ENCODE data around the gene KLHL18.
"Not testable (repeated sequence)": the region's sequence is repeated elsewhere in the genome, so short reads cannot be mapped to it uniquely, and the experiment has no call there.

Gene KLHL18

DNA sequence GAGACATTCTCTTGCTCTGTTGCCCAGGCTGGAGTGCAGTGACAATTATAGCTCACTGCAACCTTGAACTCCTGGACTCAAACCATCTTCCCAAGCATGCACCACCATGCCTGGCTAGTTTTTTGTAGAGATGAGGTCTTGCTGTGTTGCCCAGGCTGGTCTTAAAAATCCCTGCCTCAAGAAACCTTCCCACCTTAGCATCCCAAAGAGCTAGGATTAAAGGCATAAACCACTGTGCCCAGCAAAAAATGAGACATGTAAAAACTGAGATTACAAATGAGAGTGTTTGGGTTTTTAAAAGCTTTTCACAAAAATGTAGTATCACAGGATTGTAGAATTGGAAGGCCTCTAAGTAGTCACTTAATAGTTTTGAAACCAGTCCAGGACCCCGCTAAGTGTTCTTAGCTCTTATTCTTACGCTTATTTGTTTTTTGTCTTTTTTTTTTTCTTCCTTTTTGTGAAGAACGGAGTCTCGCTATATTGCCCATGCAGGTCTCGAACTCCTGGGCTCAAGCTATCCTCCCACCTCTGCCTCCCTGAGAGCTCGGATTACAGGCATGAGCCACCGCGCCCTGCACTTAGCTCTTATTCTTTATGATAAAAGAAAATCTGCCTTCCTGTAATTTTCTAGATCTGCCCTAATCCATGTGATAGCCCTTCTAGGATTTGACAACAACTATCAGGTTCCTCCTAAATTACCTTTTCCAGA is 31.5 kb downstream of the KLHL18 start:
- no peak for DNase-seq

- DNase-seq = peak; percentile 81
These were observed 32.4 kb downstream of the KLHL18 start for GRCh38 chr3:47315069-47315647.

DNA sequence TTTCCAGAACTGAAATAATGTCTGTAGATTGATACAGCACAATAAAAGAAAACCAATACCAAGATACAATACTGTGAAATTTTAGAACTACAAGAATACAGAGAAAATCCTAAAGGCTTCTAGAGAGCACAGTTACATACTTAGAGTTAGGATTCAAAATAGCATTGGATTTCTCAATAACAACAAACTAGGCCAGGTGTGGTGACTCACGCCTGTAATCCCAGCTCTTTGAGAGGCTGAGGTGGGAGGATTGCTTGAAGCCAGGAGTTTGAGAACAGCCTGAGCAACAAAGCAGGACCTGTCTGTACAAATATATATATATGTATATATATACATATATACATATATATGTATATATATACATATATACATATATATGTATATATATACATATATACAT is 33.4 kb downstream of the KLHL18 start:
- not testable (repeated sequence) for DNase-seq

DNA sequence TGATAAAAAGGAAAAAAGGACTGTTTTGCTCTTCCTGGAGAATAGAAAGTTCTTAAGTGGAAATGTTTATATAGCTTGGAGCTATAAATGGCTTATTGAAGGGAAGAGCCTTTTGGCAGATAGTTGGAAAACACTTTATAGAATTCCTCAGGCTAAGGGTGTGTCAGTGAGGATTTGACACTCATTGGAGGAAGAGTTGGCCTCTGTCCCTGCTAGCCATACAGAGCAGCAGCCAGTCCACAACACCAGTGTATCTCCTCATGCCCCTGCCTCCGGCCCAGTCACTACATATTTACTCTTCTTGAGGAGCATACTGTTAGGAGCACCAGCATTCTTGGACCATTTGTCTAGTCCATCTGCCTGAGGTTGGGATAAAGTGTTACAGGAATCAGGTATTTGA is 36.2 kb downstream of the KLHL18 start:
- no peak for DNase-seq

DNA sequence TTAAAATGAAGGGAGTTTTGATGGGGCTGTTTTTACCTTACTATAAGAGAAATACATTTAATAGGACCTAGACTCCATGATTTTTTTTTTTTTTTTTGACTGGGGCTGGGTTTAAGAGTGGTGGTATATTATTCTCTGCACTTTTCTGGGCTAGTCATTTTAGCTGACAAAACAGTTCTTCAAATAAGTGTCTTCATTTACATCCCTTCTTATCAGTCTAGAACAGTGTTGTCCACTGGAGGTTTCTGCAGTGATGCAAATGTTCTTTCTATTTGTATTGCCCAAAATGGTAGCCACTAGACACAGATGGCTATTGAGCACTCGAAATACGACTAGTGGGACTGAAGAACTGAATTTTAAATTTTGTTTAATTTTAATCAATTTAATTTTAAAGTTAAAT is 37.2 kb downstream of the KLHL18 start:
- no peak for DNase-seq

- no peak for DNase-seq
These were observed 40.9 kb downstream of the KLHL18 start for GRCh38 chr3:47323431-47324277.

- DNase-seq = peak; percentile 76
These were observed 41.6 kb downstream of the KLHL18 start for GRCh38 chr3:47324278-47324865.

DNA sequence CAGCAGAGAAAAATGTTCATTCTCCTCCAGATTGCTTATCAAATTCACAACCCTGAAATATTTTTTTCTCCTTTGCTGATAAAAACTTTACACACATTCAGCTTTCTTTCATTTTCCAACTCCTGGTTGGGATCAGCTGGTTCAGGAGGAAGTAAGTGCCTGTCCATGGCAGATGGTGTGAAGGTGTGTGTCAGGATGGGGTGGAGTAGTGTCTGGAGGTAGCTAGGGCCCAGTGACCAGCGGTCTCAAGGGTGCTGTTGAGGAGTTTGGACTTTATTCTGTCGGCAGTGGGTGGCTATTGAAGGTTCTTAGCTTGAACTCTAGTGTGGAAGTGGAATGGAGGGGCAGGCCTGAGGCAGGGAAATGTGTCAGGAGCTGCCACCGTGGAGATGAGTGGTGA is 51.2 kb downstream of the KLHL18 start:
- no peak for DNase-seq

DNA sequence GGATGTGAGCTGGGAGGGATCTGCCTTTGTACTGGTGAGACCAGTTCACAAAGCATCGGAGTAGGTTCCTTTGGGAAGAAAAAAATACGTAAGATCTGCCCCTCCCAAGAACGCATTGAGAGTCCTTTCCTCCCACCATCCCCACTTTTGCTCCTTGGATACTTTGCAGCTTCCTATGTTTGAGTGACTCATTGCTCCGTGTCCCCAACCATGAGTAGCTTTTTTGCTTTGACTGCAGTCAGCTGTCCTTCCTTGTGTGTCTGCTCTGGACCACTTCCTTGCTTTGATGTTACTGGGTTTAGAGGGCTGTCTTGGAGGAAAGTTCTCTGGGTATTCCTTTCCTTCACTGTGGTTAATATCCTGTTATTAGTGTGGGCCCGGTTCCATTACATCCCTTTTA is 54.9 kb downstream of the KLHL18 start:
- no peak for DNase-seq

- no peak for DNase-seq
These were observed 57.2 kb downstream of the KLHL18 start for GRCh38 chr3:47339951-47340350.

- no peak for DNase-seq
These were observed 58.1 kb downstream of the KLHL18 start for GRCh38 chr3:47340866-47341265.

GRCh38 chr3:47342151-47342550 is 59.4 kb downstream of the KLHL18 start:
- DNase-seq = no peak

GRCh38 chr3:47342812-47343211 is 60.1 kb downstream of the KLHL18 start:
- no peak for DNase-seq

GRCh38 chr3:47343471-47343971 is 60.8 kb downstream of the KLHL18 start:
- DNase-seq = no peak

DNA sequence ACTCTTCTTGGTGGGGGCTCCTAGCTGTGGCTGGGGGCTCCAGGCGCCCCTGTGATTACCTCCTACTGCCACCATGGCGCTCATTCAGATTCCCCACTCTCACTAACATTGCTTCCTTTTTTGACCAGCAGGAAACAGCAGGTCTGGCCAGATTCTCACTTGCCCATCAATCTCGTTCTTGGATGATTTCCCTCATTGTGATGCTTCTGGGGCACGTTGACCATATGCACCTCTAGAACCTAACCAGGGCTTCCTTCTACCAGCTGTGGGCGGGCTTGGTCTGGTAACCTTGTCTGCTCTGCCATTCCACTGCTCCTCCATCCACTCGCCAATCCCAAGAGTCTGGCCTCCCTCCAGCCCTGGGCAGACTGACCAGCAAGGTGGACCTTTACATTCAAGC is 62.2 kb downstream of the KLHL18 start:
- DNase-seq = no peak

DNA sequence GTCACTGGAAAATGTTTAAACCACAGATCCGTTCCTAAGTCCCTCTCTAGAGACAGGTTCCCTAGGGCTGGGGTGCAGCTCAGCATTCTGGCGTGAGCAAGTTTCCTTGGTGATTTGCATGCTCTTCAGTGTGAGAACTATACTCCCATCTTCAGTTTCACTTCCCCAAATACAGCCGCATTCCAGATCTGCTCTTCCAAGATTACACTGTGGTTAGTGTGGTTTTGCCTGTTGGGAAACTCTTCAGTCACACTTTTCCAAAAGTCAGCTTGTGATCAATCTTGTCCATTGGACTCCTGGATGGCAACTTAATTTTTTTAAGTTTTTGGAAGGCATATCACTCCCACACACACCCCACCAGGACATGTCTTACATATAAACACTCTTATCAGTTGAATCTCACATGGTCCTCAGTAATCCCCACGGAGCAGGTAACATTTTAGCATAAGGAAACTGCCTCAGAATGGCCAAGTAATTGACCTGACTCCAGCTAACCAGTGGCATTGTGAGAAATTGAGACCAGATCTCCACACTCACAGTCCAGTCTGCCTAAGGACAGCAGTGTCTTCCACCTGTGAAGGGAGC is 64.6 kb downstream of the KLHL18 start:
- DNase-seq = peak; percentile 90

- no peak for DNase-seq
These were observed 65.8 kb downstream of the KLHL18 start for GRCh38 chr3:47348411-47349154.

DNA sequence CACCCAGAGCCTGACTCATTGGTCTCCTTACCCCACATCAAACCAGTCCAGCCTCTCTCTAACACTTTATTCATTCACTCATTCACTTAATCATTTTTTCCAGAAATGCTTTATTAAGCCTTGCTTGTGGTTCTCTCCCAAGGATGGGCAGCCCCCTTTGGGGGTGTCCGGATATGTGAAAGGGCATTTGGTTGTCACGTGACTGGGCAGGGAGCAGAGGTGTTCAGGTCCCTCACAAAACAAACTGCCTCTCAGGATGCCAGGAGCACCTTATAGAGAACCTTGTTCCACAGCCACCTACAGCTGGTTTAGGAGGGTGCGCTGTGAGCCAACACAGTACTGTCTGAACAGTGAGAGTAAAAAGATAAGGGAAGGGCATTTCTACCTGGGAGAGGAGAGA is 72.3 kb downstream of the KLHL18 start:
- DNase-seq = no peak

DNA sequence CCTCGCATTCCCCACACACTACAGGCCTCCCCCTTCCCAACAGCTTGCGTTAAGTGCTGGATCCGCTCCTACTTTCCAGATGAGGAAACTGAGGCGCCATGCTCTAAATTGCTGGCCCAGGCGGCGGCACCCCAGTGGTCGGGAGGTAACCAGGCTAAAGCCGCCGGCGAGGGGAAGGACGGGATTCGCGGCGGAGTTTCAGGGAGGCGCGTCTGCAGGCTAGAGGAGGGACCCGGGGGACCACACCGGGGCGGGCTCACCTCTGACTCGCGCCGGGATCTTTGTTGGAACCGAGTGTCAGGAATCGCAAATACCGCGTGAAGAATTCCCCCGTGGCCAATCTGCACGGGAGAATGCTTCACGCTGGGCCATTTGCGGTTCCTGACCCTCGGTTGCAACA is 73.5 kb downstream of the KLHL18 start:
- DNase-seq = no peak

- no peak for DNase-seq
These were observed 76.6 kb downstream of the KLHL18 start for GRCh38 chr3:47359323-47359722.

DNA sequence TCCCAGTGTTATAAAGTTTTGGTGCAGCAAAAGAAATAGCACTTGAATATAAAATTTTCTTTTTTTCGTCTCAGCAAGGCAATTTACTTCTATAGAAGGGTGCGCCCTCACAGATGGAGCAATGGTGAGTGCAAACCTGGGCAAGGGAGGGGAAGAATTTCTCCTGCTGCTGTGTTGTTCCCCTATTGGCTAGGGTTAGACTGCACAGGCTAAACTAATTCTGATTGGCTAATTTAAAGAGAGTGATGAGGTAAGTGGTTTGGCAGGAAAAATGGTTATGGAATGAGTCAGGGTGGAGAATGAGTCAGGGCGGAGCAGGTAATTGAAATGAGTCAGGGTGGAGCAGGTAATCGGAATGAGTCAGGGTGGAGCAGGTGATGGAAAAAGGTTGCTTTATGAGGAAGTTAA is 77.4 kb downstream of the KLHL18 start:
- DNase-seq = not testable (repeated sequence)

DNA sequence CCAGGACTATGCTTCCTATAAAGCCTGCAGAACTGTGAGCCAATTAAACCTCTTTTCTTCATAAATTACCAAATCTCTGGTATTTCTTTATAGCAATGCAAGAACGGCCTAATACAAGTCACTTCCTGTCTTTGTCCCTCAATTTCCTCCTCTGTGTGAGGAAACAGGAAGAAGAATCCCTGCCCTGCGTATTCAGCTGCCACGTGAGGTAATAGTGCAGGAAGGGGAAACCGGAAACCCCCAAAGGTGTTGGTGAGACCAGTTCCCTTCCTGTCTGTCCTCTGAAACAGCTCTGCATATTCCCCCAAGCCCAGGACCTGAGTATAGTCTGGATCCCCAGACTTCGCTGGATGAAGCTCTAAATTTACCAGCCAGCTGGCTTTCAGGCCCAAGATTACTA is 80.0 kb downstream of the KLHL18 start:
- DNase-seq = peak; percentile 42

All from suppressor macrophage treated with lipopolysaccharide for 4 hours (primary cell).